Natural killer cell treated with Interleukin-12 subunit alpha and Interleukin-12 subunit beta and Interleukin-15 and Interleukin-18, amount 100 ng/mL, for 72 hours (primary cell): Measurements from ENCODE around the gene EZR. TPM values are rescaled to one million over a fixed set of nuclear protein-coding genes. Genes with fewer than 3 reads are reported as not detected.

Experiments used
- ATAC-seq, 2 donors: fragments of 150-1000 bp; cut with Tn5 transposase in 1 of 2; sonication (Bioruptor Pico), chemical (Tn5 transposase) in 1 of 2; 2 replicates each; pipeline ENCODE4 v1.10.0; 2021
- DNase-seq: peaks from one replicate; pipeline ENCODE4 v3.0.0; 2022; ENCODE audit warnings: low spot score
- H3K27ac Mint-ChIP-seq, 2 donors: 1 replicate in 1 of 2; 2 replicates in 1 of 2; pipeline ENCODE4 v1.8.0; 2022; ENCODE audit warnings: mixed read lengths in 2 of 2, mild to moderate bottlenecking in 1 of 2, moderate library complexity in 1 of 2
- H3K27me3 Mint-ChIP-seq, 2 donors: 1 replicate in 1 of 2; 2 replicates in 1 of 2; pipeline ENCODE4 v1.8.0; 2022; ENCODE audit warnings: mixed read lengths in 2 of 2
- H3K36me3 Mint-ChIP-seq: one replicate; pipeline ENCODE4 v1.8.0; 2022; ENCODE audit warnings: mixed read lengths
- H3K4me1 Mint-ChIP-seq, 2 donors: 1 replicate in 1 of 2; 2 replicates in 1 of 2; pipeline ENCODE4 v1.8.0; 2022; ENCODE audit warnings: low read depth in 2 of 2, mixed read lengths in 2 of 2, mild to moderate bottlenecking in 1 of 2
- H3K4me3 Mint-ChIP-seq: one replicate; pipeline ENCODE4 v1.8.0; 2022; ENCODE audit warnings: mixed read lengths
- H3K9me3 Mint-ChIP-seq: 2 replicates; pipeline ENCODE4 v1.8.0; 2022; ENCODE audit warnings: mixed read lengths
- total RNA-seq, 2 donors: library from RNA; stranded (reverse); gene quantifications; one replicate each; pipeline ENCODE4 v1.2.3, GENCODE V29; 2022

Gene EZR
- total RNA-seq = 100 to 1,000 TPM in 1 of 2 donors, 10 to 100 TPM in 1; 71.0 to 135 TPM

- DNase-seq = peak; percentile 84
- H3K36me3 Mint-ChIP-seq = no peaks in the 10 kb centered on the region
- peak within 1 kb of the TSS; percentile 88 for H3K4me3 Mint-ChIP-seq
- H3K9me3 Mint-ChIP-seq = no peaks in the 10 kb centered on the region
- ATAC-seq = peak; percentile 80 to 82
- H3K4me1 Mint-ChIP-seq = peaks cover 43 to 49% of the 10 kb centered on the region in 2 donors
- peak within 1 kb of the TSS; percentile 89 for H3K27ac Mint-ChIP-seq
- no peaks in the 10 kb centered on the region for H3K27me3 Mint-ChIP-seq
These were observed at the start of gene EZR for GRCh38 chr6:158819213-158819976. Gene EZR (minus strand): TSS chr6:158819368. CDS start chr6:158818093, 1,275 bp downstream.

GRCh38 chr6:158868122-158868480, 48.9 kb upstream of the EZR start:
- Mint-ChIP-seq H3K4me1 (peaks cover 31 to 39% of the 10 kb centered on the region in 2 donors), H3K9me3 (no peaks in the 10 kb centered on the region), H3K27me3 (no peaks in the 10 kb centered on the region), H3K27ac (peak overlapping the region; percentile 95 to 99), H3K36me3 (no peaks in the 10 kb centered on the region), H3K4me3 (peak overlapping the region; percentile 53)
- DNase-seq = no peak
- ATAC-seq = no peak

DNA sequence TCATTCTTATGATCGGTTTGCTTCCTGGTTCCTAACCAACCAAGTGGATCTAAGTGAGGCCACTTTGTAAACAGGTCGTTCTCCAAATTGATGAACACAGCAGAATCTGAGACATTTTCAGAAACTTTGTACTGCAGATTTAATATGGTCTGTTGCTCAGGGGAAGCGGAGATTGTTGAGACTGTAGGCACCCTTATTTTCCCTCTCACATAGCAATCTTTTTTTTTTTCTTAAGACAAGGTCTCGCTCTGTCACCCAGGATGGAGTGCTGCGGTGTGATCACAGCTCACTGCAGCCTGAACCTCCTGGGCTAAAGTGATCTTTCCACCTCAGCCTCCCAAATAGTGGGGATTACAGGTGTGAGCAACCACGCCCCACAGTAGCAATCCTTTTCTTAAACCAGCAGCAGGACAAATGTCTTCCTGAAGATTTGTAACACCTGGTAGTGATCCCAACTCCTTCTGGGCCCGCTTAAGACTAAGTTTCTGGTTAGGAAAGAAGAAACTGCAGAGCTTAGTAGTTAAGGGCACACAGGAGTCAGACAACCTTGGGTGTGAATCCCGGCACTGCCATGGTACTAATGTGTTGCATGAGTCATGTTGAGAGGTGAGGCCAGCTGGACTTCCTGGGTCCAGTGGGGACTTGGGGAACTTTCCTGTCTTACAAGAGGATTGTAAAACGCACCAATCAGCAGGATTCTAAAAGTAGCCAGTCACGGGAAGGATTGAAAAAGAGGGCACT, 48.4 kb upstream of the EZR start:
- H3K4me1 Mint-ChIP-seq = peaks cover 31 to 39% of the 10 kb centered on the region in 2 donors
- H3K9me3 Mint-ChIP-seq = no peaks in the 10 kb centered on the region
- ATAC-seq = no peak
- H3K27me3 Mint-ChIP-seq = no peaks in the 10 kb centered on the region
- no peak for DNase-seq
- peak overlapping the region; percentile 53 for H3K4me3 Mint-ChIP-seq
- H3K27ac Mint-ChIP-seq = peak overlapping the region; percentile 95 to 99
- no peaks in the 10 kb centered on the region for H3K36me3 Mint-ChIP-seq

GRCh38 chr6:158865769-158866168, 46.6 kb upstream of the EZR start:
- H3K27me3 Mint-ChIP-seq = no peaks in the 10 kb centered on the region
- H3K4me1 Mint-ChIP-seq = peaks cover 30 to 38% of the 10 kb centered on the region in 2 donors
- H3K9me3 Mint-ChIP-seq = no peaks in the 10 kb centered on the region
- H3K27ac Mint-ChIP-seq = no peak overlapping the region
- no peak for ATAC-seq
- DNase-seq = no peak
- H3K36me3 Mint-ChIP-seq = no peaks in the 10 kb centered on the region
- H3K4me3 Mint-ChIP-seq = no peak overlapping the region

DNA sequence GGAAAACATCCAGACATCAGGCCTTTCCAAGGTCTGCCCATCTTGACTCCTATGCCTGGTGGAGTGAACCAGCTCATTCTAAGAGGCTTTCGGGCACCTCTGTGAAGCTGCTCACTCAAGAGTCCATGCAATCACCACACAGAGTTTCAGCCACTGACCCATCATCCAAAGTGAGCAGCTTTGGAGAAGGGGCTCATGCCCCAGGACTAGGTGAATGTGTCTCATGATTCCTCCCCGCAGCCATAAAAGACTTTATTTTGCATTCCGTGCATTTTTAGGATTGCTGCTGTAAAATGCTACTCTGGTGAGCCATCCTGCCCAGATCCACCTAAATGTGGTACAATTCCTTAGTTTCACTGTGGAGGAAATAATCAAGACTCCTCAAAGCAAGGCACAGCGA, 44.5 kb upstream of the EZR start:
- ATAC-seq (no peak), DNase-seq (no peak)
- Mint-ChIP-seq H3K4me3 (no peak overlapping the region), H3K27me3 (no peaks in the 10 kb centered on the region), H3K27ac (no peak overlapping the region), H3K36me3 (no peaks in the 10 kb centered on the region), H3K4me1 (peaks cover 9 to 17% of the 10 kb centered on the region in 2 donors), H3K9me3 (no peaks in the 10 kb centered on the region)

DNA sequence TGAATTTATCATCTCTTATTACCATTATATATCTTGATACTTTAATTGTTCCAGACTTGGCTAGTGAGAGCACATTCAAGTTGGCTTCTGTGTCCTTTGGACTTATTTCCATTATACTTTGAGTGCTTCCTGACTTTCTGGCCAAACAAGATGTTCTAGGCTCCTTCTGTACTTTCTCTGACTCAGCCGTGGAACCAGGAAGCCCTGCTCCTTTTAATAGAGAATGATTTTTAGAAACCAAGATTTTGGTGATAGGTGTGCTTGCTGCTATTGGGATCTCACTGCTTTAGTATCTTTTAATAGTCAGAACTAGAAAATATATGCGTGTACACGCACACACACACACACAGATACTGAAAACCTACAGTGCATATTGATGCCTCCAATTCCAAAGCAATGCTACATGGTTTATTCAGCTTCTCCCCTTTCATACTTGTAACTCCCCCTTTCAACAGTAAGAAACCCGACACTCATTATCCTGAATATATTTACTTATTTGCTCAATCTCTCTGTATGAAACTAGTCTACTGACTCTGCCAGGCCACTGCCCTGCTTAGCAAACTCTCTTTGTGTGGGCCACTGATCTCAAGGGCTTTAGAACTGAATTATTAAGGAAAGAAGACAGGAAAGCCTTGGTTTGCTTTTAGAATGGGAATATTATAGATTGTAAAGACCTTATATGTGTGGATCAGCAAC, 42.7 kb upstream of the EZR start:
- Mint-ChIP-seq H3K27me3 (no peaks in the 10 kb centered on the region), H3K4me3 (no peak overlapping the region), H3K36me3 (no peaks in the 10 kb centered on the region), H3K9me3 (no peaks in the 10 kb centered on the region), H3K27ac (no peak overlapping the region), H3K4me1 (no peaks in the 10 kb centered on the region)
- DNase-seq (no peak), ATAC-seq (no peak)

DNA sequence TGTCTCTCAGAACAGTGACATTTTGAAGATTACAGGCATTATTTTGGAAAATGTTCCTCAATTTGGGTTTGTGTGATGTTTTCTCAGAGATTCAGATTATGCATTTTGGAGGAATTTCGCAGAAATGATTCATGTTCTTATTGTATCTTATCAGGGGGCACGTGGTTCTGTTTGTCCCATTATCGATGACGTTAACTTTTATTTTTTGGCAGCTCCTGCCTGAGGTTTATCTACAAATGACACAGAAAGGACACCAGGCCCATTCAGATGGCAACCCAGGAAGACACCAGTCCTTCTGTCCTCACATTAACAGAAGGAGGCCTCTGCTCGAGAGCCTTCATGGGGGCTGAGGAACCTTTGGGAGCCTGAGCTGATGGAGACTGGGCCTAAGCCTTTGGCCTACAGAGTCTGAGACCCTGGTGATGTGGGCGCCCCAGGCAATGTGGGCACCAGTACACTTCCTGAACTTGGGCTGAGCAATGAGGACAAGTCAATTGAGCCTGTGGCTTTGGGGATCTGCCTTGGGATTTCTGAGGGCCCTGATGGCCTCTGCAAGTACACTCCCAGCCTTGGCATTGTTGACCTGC, 41.2 kb upstream of the EZR start:
- Mint-ChIP-seq H3K4me1 (no peaks in the 10 kb centered on the region), H3K27me3 (no peaks in the 10 kb centered on the region)
- no peak for DNase-seq

DNA sequence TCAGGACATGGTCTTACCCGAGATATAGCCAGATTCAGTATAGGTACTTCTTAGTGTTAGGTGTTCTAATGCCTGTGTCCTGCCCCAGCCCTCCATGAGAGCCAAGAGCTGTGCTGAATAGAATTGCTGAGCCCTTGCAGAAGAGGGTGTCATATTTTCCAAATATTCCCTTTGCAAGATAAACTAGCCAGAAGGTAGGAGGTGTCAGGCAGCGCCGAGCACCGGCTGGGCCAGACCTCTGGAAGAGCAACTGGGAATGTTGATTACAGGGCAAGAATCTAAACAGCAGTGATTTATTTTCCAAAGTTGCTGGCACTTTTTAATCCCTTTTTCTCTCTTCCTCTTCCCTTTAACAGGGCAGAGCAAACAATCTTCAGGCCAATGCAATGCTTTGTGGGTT, 37.1 kb upstream of the EZR start:
- H3K4me1 Mint-ChIP-seq = peaks cover 0 to 4% of the 10 kb centered on the region in 2 donors
- H3K27ac Mint-ChIP-seq = peak overlapping the region; percentile 44 to 53
- H3K9me3 Mint-ChIP-seq = no peaks in the 10 kb centered on the region
- no peak overlapping the region for H3K4me3 Mint-ChIP-seq
- no peaks in the 10 kb centered on the region for H3K36me3 Mint-ChIP-seq
- ATAC-seq (no peak), DNase-seq (no peak)
- no peaks in the 10 kb centered on the region for H3K27me3 Mint-ChIP-seq

More for the DNA sequence above, 41.2 kb upstream of the EZR start:
- H3K27ac Mint-ChIP-seq = no peak overlapping the region
- H3K36me3 Mint-ChIP-seq = no peaks in the 10 kb centered on the region
- H3K9me3 Mint-ChIP-seq = no peaks in the 10 kb centered on the region
- ATAC-seq = no peak
- H3K4me3 Mint-ChIP-seq = no peak overlapping the region

- ATAC-seq (no peak), DNase-seq (no peak)
- Mint-ChIP-seq H3K4me1 (peaks cover 12 to 15% of the 10 kb centered on the region in 2 donors), H3K9me3 (no peaks in the 10 kb centered on the region), H3K36me3 (no peaks in the 10 kb centered on the region), H3K27ac (no peak overlapping the region), H3K27me3 (no peaks in the 10 kb centered on the region), H3K4me3 (no peak overlapping the region)
These were observed 35.3 kb upstream of the EZR start for GRCh38 chr6:158854214-158855101.

DNA sequence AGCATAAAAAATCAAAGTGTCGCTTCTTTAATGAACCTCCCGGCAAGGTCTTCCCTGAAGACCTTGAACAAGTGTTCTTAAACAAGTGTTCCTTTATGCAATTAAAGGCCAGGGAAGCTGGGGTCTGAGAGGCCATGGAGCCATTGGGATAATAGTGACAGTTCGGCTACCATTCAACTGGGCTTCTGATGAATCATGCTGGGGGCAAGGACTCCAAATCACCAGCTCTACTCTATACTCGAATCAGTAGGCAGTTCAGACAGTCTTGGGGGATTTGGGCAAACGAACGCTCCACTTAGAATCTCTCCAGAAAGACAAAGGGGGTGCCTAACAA, 34.7 kb upstream of the EZR start:
- no peaks in the 10 kb centered on the region for H3K27me3 Mint-ChIP-seq
- H3K9me3 Mint-ChIP-seq = no peaks in the 10 kb centered on the region
- DNase-seq = no peak
- H3K4me1 Mint-ChIP-seq = peaks cover 18 to 19% of the 10 kb centered on the region in 2 donors
- no peaks in the 10 kb centered on the region for H3K36me3 Mint-ChIP-seq
- H3K27ac Mint-ChIP-seq = no peak overlapping the region
- H3K4me3 Mint-ChIP-seq = no peak overlapping the region
- ATAC-seq = no peak

- Mint-ChIP-seq H3K36me3 (no peaks in the 10 kb centered on the region), H3K4me1 (peaks cover 23 to 25% of the 10 kb centered on the region in 2 donors)
These were observed 34.1 kb upstream of the EZR start for GRCh38 chr6:158853072-158853879.

GRCh38 chr6:158852312-158853071, 33.3 kb upstream of the EZR start:
- no peaks in the 10 kb centered on the region for H3K27me3 Mint-ChIP-seq
- ATAC-seq (peak; percentile 5 to 28), DNase-seq (no peak)
- H3K27ac Mint-ChIP-seq = no peak overlapping the region
- H3K4me1 Mint-ChIP-seq = peaks cover 23 to 25% of the 10 kb centered on the region in 2 donors
- H3K9me3 Mint-ChIP-seq = no peaks in the 10 kb centered on the region
- H3K4me3 Mint-ChIP-seq = no peak overlapping the region
- H3K36me3 Mint-ChIP-seq = no peaks in the 10 kb centered on the region

More at GRCh38 chr6:158853072-158853879, 34.1 kb upstream of the EZR start:
- Mint-ChIP-seq H3K9me3 (no peaks in the 10 kb centered on the region), H3K27me3 (no peaks in the 10 kb centered on the region), H3K27ac (no peak overlapping the region), H3K4me3 (no peak overlapping the region)
- ATAC-seq (peak; percentile 86 to 88), DNase-seq (peak; percentile 81)
